K562 (cell line): Measurements from ENCODE around the gene YTHDC2. TPM values are rescaled to one million over a fixed set of nuclear protein-coding genes. Genes with fewer than 3 reads are reported as not detected.

Source experiments
- ATAC-seq: fragments of 200-7000 bp; cut with Tn5 transposase; 3 replicates; pipeline ENCODE4 v1.9.1; 2020; ENCODE audit warnings: moderate library complexity
- BruUV-seq: library from RNA; stranded (reverse); fragments of 400-500 nt; replicated peaks from 2 replicates; lab custom pipeline; 2021; lab: Mats Ljungman, UMichigan
- CTCF ChIA-PET: fragments of 300-600 bp; formaldehyde crosslinking; extraction: SDS; loops from one replicate; lab custom pipeline; 2021; ENCODE audit warnings: low intra/inter-chr PET ratio; lab: Yijun Ruan, JAX
- POLR2A ChIA-PET: fragments of 300-600, 350-650 bp; sonication (Branson Sonifier 250); formaldehyde crosslinking; extraction: SDS; loops from one replicate; lab custom pipeline; 2021; ENCODE audit warnings: antibody characterized with exemption, inconsistent platforms; lab: Yijun Ruan, JAX
- DNase-seq, 4 experiments: peaks; one replicate each; pipeline versions ENCODE4 v3.0.0 to v3.0.0-alpha.2; 2011 to 2018; ENCODE audit warnings: low spot score in 3 of 4, mixed read lengths in 3 of 4; ENCODE audit errors: extremely low read depth in 1 of 4
- FAIRE-seq: peaks from 2 replicates; lab custom pipeline; 2011; peaks lifted over from hg19 to GRCh38; lab: Jason Lieb, UNC
- H2AFZ ChIP-seq: 2 replicates; pipeline ENCODE4 v1.6.0; 2011; ENCODE audit warnings: low read depth, low read length, control low read depth, inconsistent platforms
- H3K27ac ChIP-seq: fragments of 200-600 bp; 3 replicates; pipeline ENCODE4 v1.8.0; 2011; ENCODE audit warnings: low read depth, mild to moderate bottlenecking, control low read depth, inconsistent platforms, low read length, moderate library complexity, mixed read lengths; ENCODE audit errors: extremely low read depth
- H3K27me3 ChIP-seq, 2 experiments: fragments of 300-600 bp in 1 of 2; 2 replicates in 1 of 2; 3 replicates in 1 of 2; pipeline versions ENCODE4 v1.6.0 to v1.8.0; 2011; ENCODE audit warnings: inconsistent platforms in 2 of 2, low read length in 2 of 2, mild to moderate bottlenecking in 1 of 2, mixed read lengths in 1 of 2, moderate library complexity in 1 of 2; ENCODE audit not compliant: control insufficient read depth in 2 of 2, insufficient read depth in 2 of 2
- H3K36me3 ChIP-seq: fragments of 300-600 bp; 3 replicates; pipeline ENCODE4 v1.8.0; 2011; ENCODE audit warnings: mild to moderate bottlenecking, low read length, inconsistent platforms; ENCODE audit not compliant: control insufficient read depth, insufficient read depth
- H3K4me1 ChIP-seq, 2 experiments: fragments of 200-600 bp in 1 of 2; replicated peaks in 1 of 2; 2 replicates in 1 of 2; 3 replicates in 1 of 2; pipeline versions ENCODE4 v1.5.1 to v1.8.0; 2011; ENCODE audit warnings: inconsistent platforms in 2 of 2, low read length in 2 of 2, mild to moderate bottlenecking in 1 of 2, mixed read lengths in 1 of 2, moderate library complexity in 1 of 2; ENCODE audit not compliant: control insufficient read depth in 2 of 2, insufficient read depth in 2 of 2
- H3K4me2 ChIP-seq: 2 replicates; pipeline ENCODE4 v1.6.1; 2011; ENCODE audit warnings: low read length, control low read depth, inconsistent platforms, mixed read lengths; ENCODE audit not compliant: insufficient read depth
- H3K4me3 ChIP-seq: fragments of 200-600 bp; sonication (generic), shearing (Covaris generic); 2 replicates; pipeline ENCODE4 v1.5.1; 2016; ENCODE audit warnings: control low read depth, inconsistent platforms
- H3K79me2 ChIP-seq: fragments of 200-600 bp; 3 replicates; pipeline ENCODE4 v1.8.0; 2011; ENCODE audit warnings: low read length, inconsistent platforms; ENCODE audit not compliant: control insufficient read depth, insufficient read depth
- H3K9ac ChIP-seq, 2 experiments: 2 replicates each; pipeline versions ENCODE4 v1.6.0 to v1.6.1; 2011; ENCODE audit warnings: low read depth in 2 of 2, low read length in 2 of 2, control low read depth in 1 of 2, inconsistent platforms in 1 of 2, mild to moderate bottlenecking in 1 of 2, mixed read lengths in 1 of 2; ENCODE audit not compliant: insufficient read depth in 1 of 2
- H3K9me1 ChIP-seq: one replicate; pipeline ENCODE4 v1.6.0; 2011; ENCODE audit warnings: inconsistent platforms, mild to moderate bottlenecking, low read length, moderate library complexity; ENCODE audit not compliant: control insufficient read depth, insufficient read depth
- H3K9me3 ChIP-seq: replicated peaks from 2 replicates; pipeline ENCODE4 v1.5.1; 2011; ENCODE audit warnings: low read depth, low read length, inconsistent platforms; ENCODE audit not compliant: control insufficient read depth, insufficient read depth
- H4K20me1 ChIP-seq: replicated peaks from 2 replicates; pipeline ENCODE4 v1.6.1; 2011; ENCODE audit warnings: low read length, inconsistent platforms, mixed read lengths; ENCODE audit not compliant: control insufficient read depth, insufficient read depth
- ARNT ChIP-seq, 2 experiments: fragments of 450-650 bp; IDR thresholded peaks; 2 replicates each; pipeline ENCODE4 v1.6.1; 2016; ENCODE audit warnings: mild to moderate bottlenecking in 1 of 2
- ATF1 ChIP-seq, 2 experiments: fragments of 450-650 bp in 1 of 2; IDR thresholded peaks; 2 replicates each; pipeline ENCODE4 v1.6.1; 2016; ENCODE audit warnings: missing compliant biosample characterization in 1 of 2, missing genetic modification characterization in 1 of 2
- DNMT1 ChIP-seq: fragments of 450-650 bp; IDR thresholded peaks from 2 replicates; pipeline ENCODE4 v1.6.1; 2016; ENCODE audit warnings: antibody characterized with exemption, mild to moderate bottlenecking
- ELF1 ChIP-seq: fragments of 200-800 bp; sonication (Bioruptor generic); IDR thresholded peaks from 2 replicates; pipeline ENCODE4 v1.6.1; 2016; ENCODE audit warnings: missing genetic modification characterization, missing compliant biosample characterization
- FOSL1 ChIP-seq: fragments of 200-800 bp; sonication (Bioruptor generic); conservative IDR thresholded peaks from 2 replicates; pipeline ENCODE4 v1.6.1; 2016; ENCODE audit warnings: missing genetic modification characterization, missing compliant biosample characterization
- GTF2F1 ChIP-seq: IDR thresholded peaks from 2 replicates; pipeline ENCODE4 v1.6.1; 2011; ENCODE audit warnings: low read depth, low read length, improper control_type of control experiment
- JUND ChIP-seq, 2 experiments: IDR thresholded peaks; 2 replicates in 1 of 2; 3 replicates in 1 of 2; pipeline ENCODE4 v1.6.1; 2011; ENCODE audit warnings: borderline replicate concordance in 2 of 2, low read depth in 2 of 2, low read length in 2 of 2, improper control_type of control experiment in 1 of 2, missing biosample characterization in 1 of 2, missing genetic modification characterization in 1 of 2, missing genetic modification reagents in 1 of 2
- RBM39 ChIP-seq: fragments of 200-400 bp; formaldehyde crosslinking; optimal IDR thresholded peaks from 2 replicates; pipeline ENCODE3; 2018; ENCODE audit warnings: low read depth, low read length
- SMARCA5 ChIP-seq: fragments of 450-650 bp; IDR thresholded peaks from 2 replicates; pipeline ENCODE4 v1.6.1; 2016
- USF1 ChIP-seq: sonication (generic); formaldehyde crosslinking; IDR thresholded peaks from 2 replicates; pipeline ENCODE4 v1.9.0; 2022; ENCODE audit warnings: mild to moderate bottlenecking, missing genetic modification reagents
- ZNF41 ChIP-seq: fragments of 250-450 bp; sonication (Bioruptor Pico); conservative IDR thresholded peaks from 2 replicates; pipeline ENCODE4 v1.4.0; 2020; ENCODE audit warnings: mild to moderate bottlenecking
- WGBS: fragments of 100-300 bp; shearing (Covaris generic); methylation state at CpG from one replicate; pipeline ENCODE4 v1.1.6; 2016; ENCODE audit warnings: low coverage, mixed read lengths; ENCODE audit not compliant: insufficient coverage; ENCODE audit errors: missing lambda C conversion rate; 5-methylcytosine and 5-hydroxymethylcytosine counted together
- in situ Hi-C: fragments of 300-500 bp; cut with MboI; formaldehyde crosslinking; loops from 4 replicates; pipeline ENCODE4 v1.15.0; 2018; ENCODE audit warnings: inconsistent platforms, mixed read lengths
- intact Hi-C: fragments of 100-400 bp; cut with micrococcal nuclease; formaldehyde crosslinking; loops from 2 replicates; pipeline ENCODE4 v1.14.2; 2022
- polyA plus RNA-seq, 8 experiments: library from polyadenylated mRNA; depleted of rRNA in 4 of 8; stranded (reverse) in 5 of 8; unstranded in 3 of 8; fragments of >200 nt; fragmentation: Nextera tagmentation in 2 of 8; fragmentation: Illumina TruSeq in 1 of 8; extraction: Ambion mirVana in 2 of 8; extraction: Trizol in 1 of 8; gene quantifications; 2 replicates each; pipeline versions ENCODE4 v1.2.1 to v1.2.3, GENCODE V29; 2011 to 2014; ENCODE audit warnings: inconsistent platforms in 1 of 8, missing spikeins in 1 of 8
- total RNA-seq, 7 experiments: library from RNA; depleted of rRNA in 6 of 7; stranded (reverse); fragments of >200 nt in 6 of 7; fragmentation: Illumina TruSeq in 2 of 7; extraction: Trizol in 2 of 7; gene quantifications; 2 replicates each; pipeline versions ENCODE4 v1.2.1 to v1.2.3, GENCODE V29; 2011 to 2021; ENCODE audit warnings: low replicate concordance in 1 of 7

The YTHDC2 gene
- total and polyA plus RNA-seq, 9 of the 15 experiments (the other 6 are each of a cell fraction or from before 2014, with no cell fraction given) = 2.7 to 21.6 (median 15.9) TPM

DNA sequence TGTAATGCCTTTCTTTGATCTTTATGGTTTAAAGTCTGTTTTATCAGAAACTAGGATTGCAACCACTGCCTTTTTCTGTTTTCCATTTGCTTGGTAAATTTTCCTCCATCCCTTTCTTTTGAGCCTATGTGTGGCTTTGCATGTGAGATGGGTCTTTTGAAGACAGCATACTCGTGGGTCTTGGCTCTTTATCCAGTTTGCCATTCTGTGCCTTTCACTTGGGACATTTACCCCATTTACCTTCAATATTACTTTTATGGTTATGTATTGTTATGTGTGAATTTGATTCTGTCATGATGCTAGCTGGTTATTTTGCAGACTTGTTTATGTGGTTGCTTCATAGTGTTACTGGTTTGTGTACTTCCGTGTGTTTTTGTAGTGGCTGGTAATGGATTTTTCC, 59.2 kb downstream of the YTHDC2 start:
- no peaks in the 10 kb centered on the region for H3K9me1 ChIP-seq
- no peak for TF ChIP-seq ATF1 (CRISPR knock-in tag; IDR thresholded peaks at IDR 0.05)
- TF ChIP-seq ATF1 (tag; IDR thresholded peaks at IDR 0.05) = no peak
- no peak for TF ChIP-seq ELF1 (tag)
- BruUV-seq = no TSS peak
- no peak overlapping the region for H3K4me3 ChIP-seq
- intact Hi-C loops (no loop called here), in situ Hi-C loops (no loop called here)
- H3K27me3 ChIP-seq = no peaks in the 10 kb centered on the region
- H3K36me3 ChIP-seq = peaks cover 35% of the 10 kb centered on the region; the same call in 2 of the 3 replicates
- no peaks in the 10 kb centered on the region for H4K20me1 ChIP-seq
- CTCF ChIA-PET = no interaction called here
- no peak overlapping the region for H2AFZ ChIP-seq
- FAIRE-seq (no peak), DNase-seq (no peak), ATAC-seq (no peak)
- H3K4me2 ChIP-seq = no peak overlapping the region
- no peaks in the 10 kb centered on the region for H3K9me3 ChIP-seq
- POLR2A ChIA-PET = interaction anchor here (1.2 kb wide), 1 partner anchor 15 kb away, joined by 4 read pairs; no protein-coding TSS in a partner anchor
- no peak overlapping the region for H3K9ac ChIP-seq
- H3K4me1 ChIP-seq = no peaks in the 10 kb centered on the region; a peak in 1 of 5 replicates
- H3K27ac ChIP-seq = no peak overlapping the region
- H3K79me2 ChIP-seq = no peaks in the 10 kb centered on the region
- 79% methylated on average over 2 of the region's 2 CpGs for WGBS

DNA sequence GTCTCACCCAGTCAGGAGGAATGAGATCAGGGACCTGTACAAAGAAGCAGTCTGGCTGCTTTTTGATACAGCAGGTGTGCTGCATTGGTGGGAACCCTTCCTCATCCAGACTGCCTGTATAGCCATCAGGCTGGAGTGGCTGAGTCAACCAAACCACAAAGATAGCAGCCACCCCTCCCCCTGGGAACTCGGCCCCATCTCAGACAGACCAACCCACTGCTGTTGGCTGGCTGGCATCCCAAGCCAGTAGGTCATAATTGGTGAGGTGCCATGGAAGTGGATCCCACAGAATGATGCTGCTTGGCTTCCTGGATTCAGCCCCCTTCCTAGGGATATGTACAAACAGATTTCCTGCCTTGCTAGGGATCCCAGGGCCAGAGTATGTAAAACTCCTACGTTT, 60.9 kb downstream of the YTHDC2 start:
- Histone ChIP-seq H3K79me2 (no peaks in the 10 kb centered on the region), H3K27me3 (no peaks in the 10 kb centered on the region), H3K27ac (no peak overlapping the region), H4K20me1 (no peaks in the 10 kb centered on the region), H2AFZ (no peak overlapping the region), H3K9me3 (no peaks in the 10 kb centered on the region), H3K9ac (no peak overlapping the region), H3K9me1 (no peaks in the 10 kb centered on the region), H3K36me3 (peaks cover 29% of the 10 kb centered on the region), H3K4me2 (no peak overlapping the region), H3K4me3 (no peak overlapping the region), H3K4me1 (no peaks in the 10 kb centered on the region; a peak in 1 of 5 replicates)
- DNase-seq = peak; percentile 8 to 35 (median 20)
- no peak for FAIRE-seq
- WGBS = 55% methylated on average over 2 of the region's 2 CpGs
- intact Hi-C loops = no loop called here
- in situ Hi-C loops = no loop called here
- TF ChIP-seq FOSL1 (tag) (peak; percentile 65), SMARCA5 (no peak), JUND (IDR thresholded peaks at IDR 0.05; ENCODE audit: borderline replicate concordance, low read depth, low read length) (peak; percentile 13; the same call in 1 of the 2 replicates), JUND (tag; IDR thresholded peaks at IDR 0.05; ENCODE audit: borderline replicate concordance, low read depth, low read length) (peak; percentile 42; the same call in 1 of the 3 replicates), GTF2F1 (no peak), ARNT (IDR thresholded peaks at IDR 0.05) (no peak), USF1 (CRISPR knock-in tag) (no peak), ZNF41 (no peak), DNMT1 (no peak), RBM39 (no peak)
- BruUV-seq = no TSS peak
- POLR2A ChIA-PET = interaction anchor here (0.6 kb wide), 1 partner anchor 546 kb away, joined by 3 read pairs; no protein-coding TSS in a partner anchor
- peak; percentile 76 for ATAC-seq
- CTCF ChIA-PET = no interaction called here
